ENCODE results near the gene ACP1.

ACP1 gene

GRCh38 chr2:231521-232185 lies 33.1 kb upstream of the ACP1 start:
- TF ChIP-seq, protein P1, sequence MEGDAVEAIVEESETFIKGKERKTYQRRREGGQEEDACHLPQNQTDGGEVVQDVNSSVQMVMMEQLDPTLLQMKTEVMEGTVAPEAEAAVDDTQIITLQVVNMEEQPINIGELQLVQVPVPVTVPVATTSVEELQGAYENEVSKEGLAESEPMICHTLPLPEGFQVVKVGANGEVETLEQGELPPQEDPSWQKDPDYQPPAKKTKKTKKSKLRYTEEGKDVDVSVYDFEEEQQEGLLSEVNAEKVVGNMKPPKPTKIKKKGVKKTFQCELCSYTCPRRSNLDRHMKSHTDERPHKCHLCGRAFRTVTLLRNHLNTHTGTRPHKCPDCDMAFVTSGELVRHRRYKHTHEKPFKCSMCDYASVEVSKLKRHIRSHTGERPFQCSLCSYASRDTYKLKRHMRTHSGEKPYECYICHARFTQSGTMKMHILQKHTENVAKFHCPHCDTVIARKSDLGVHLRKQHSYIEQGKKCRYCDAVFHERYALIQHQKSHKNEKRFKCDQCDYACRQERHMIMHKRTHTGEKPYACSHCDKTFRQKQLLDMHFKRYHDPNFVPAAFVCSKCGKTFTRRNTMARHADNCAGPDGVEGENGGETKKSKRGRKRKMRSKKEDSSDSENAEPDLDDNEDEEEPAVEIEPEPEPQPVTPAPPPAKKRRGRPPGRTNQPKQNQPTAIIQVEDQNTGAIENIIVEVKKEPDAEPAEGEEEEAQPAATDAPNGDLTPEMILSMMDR (IDR thresholded peaks at IDR 0.05; ENCODE audit: borderline replicate concordance, insufficient read depth, low read depth, low read length) = no peak
- H3K4me3 ChIP-seq (ENCODE audit: low read depth, low read length) = no peak overlapping the region

DNA sequence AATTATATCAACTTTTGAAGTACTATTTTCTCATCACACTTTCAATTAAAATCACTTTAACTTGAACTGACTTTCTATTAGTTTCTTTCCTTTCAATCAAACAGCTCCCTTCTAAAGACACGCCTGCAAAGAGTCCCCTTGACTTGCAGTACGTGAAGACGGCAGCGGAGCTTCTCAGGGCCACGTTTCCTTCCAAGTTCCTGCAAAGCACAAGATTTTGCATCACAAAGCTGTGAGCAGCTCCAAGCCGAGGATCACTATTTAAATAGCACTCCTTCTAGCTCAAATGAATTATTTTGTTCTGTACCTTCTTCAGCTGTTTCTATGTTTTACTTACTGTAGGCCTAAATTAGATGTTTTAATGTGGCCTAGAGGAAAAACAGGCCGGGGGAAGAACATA lies 31.7 kb upstream of the ACP1 start:
- TF ChIP-seq, protein P1 (IDR thresholded peaks at IDR 0.05; ENCODE audit: borderline replicate concordance, insufficient read depth, low read depth, low read length) = no peak
- H3K4me3 ChIP-seq (ENCODE audit: low read depth, low read length) = no peak overlapping the region

- TF ChIP-seq, protein P1 (IDR thresholded peaks at IDR 0.05; ENCODE audit: borderline replicate concordance, insufficient read depth, low read depth, low read length) = no peak
- no peak overlapping the region for H3K4me3 ChIP-seq (ENCODE audit: low read depth, low read length)
Measured at GRCh38 chr2:234421-234820, 30.3 kb upstream of the ACP1 start.

- TF ChIP-seq, protein P1 (IDR thresholded peaks at IDR 0.05; ENCODE audit: borderline replicate concordance, insufficient read depth, low read depth, low read length) = no peak
- no peak overlapping the region for H3K4me3 ChIP-seq (ENCODE audit: low read depth, low read length)
Measured at GRCh38 chr2:236993-237539, 27.7 kb upstream of the ACP1 start.

DNA sequence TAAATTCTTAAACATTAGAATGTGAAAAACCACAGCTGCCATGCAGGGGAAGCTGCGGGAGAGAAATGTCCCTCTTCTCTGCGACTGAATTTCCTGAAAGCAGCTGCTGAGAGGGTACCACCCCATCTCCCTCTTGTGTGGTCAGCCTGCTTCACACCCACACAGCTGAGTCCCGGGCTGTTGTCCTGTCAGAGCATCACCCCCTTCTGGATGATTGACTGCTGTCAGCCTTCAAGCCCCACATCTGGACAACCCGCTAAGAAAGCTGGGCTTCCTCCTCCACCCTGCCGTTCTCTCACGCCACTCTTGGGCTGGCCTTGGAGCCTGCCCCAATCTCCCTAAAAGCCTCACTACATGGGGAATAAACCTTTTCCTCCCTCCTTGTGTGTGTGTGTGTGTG lies 26.9 kb upstream of the ACP1 start:
- no peak overlapping the region for H3K4me3 ChIP-seq (ENCODE audit: low read depth, low read length)
- TF ChIP-seq, protein P1 (IDR thresholded peaks at IDR 0.05; ENCODE audit: borderline replicate concordance, insufficient read depth, low read depth, low read length) = no peak

DNA sequence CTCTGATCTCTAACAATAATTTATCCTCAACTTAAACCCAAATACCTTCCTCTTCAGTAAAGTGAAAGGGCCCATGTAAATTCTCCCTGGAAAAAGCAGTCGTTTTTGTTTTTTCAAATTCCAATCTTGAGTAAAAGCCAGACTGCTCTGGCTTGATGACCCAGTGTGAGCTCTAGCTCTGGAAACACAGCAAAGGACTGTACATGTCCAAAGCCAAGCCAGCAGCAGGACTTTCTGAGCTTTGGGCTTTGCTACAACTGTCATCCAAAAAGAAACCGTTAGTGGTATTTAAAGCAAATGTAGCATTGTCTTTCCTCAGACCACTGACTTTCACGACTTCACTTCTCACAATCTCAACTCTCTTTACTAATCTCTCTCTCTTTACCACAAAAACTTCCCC lies 26.3 kb upstream of the ACP1 start:
- TF ChIP-seq, protein P1 (IDR thresholded peaks at IDR 0.05; ENCODE audit: borderline replicate concordance, insufficient read depth, low read depth, low read length) = no peak
- no peak overlapping the region for H3K4me3 ChIP-seq (ENCODE audit: low read depth, low read length)

- TF ChIP-seq, protein P1 (IDR thresholded peaks at IDR 0.05; ENCODE audit: borderline replicate concordance, insufficient read depth, low read depth, low read length) = no peak
Measured at GRCh38 chr2:238869-239268, 25.9 kb upstream of the ACP1 start.

More at GRCh38 chr2:238869-239268, 25.9 kb upstream of the ACP1 start:
- no peak overlapping the region for H3K4me3 ChIP-seq (ENCODE audit: low read depth, low read length)
